ENCODE data around the gene PARD6B.

DNA sequence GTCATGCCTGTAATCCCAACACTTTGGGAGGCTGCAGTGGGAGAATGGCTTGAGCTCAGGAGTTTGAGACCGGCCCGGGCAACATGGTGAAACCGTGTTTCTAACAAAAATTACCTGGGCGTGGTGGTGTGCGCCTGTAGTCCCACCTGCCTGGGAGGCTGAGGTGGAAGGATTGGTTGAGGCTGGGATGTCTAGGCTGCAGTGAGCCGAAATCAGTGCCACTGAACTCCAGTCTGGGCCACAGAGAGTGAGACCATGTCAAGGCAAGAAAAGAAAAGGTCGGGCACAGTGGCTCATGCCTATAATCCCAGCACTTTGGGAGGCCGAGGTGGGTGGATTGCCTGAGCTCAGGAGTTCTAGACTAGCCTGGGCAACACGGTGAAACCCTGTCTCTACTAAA is 55.3 kb downstream of the PARD6B start:
- TF ChIP-seq CTCF (IDR thresholded peaks at IDR 0.05) (no peak), POLR2A (IDR thresholded peaks at IDR 0.05) (no peak)

Measured in prostate gland (tissue), 2 donors.